ENCODE measurements around the gene CXXC4. TPM values are rescaled to one million over a fixed set of nuclear protein-coding genes. Genes with fewer than 3 reads are reported as not detected.
A peak's percentile ranks its signal among the peaks of the same experiment; 100 is the strongest.

The CXXC4 gene
- total RNA-seq, 1 experiment from 2014 or later, result not detected

GRCh38 chr4:104494185-104494584 lies 509 bp downstream of the CXXC4 start:
- H3K9me3 ChIP-seq (ENCODE audit: low read length), result no peaks in the 10 kb centered on the region
- no peaks in the 10 kb centered on the region; the same call in 1 of the 2 replicates for H3K4me1 ChIP-seq (ENCODE audit: insufficient read depth, low read length)
- H3K4me2 ChIP-seq (ENCODE audit: low read length), result peak overlapping the region; percentile 97
- H4K20me1 ChIP-seq (ENCODE audit: low read length), result no peaks in the 10 kb centered on the region
- no peak overlapping the region for H2AFZ ChIP-seq (ENCODE audit: low read length)
- no peaks in the 10 kb centered on the region for H3K9me2 ChIP-seq (replicated peaks; ENCODE audit: low read length)
- DNase-seq (no peak), ATAC-seq (no peak)
- no TSS peak for BruUV-seq (replicated peaks)
- H3K9ac ChIP-seq (ENCODE audit: low read length), result no peak overlapping the region
- no peaks in the 10 kb centered on the region for H3K79me2 ChIP-seq (ENCODE audit: low read length)
- TF ChIP-seq EZH2 (IDR thresholded peaks at IDR 0.05; ENCODE audit: low read length, unreplicated experiment) (no peak), EZH2phosphoT487 (IDR thresholded peaks at IDR 0.05; ENCODE audit: borderline replicate concordance, low read length) (no peak)
- H3K36me3 ChIP-seq (ENCODE audit: low read depth, low read length), result no peaks in the 10 kb centered on the region
- peak overlapping the region; percentile 48; the same call in 1 of the 2 replicates for H3K4me3 ChIP-seq (ENCODE audit: low read length)
- H3F3A ChIP-seq (ENCODE audit: low read length, unreplicated experiment), result no peaks in the 10 kb centered on the region
- POLR2A ChIA-PET (ENCODE audit: unreplicated experiment), result no interaction called here
- CTCF ChIA-PET, result no interaction called here
- intact Hi-C loops (cut with micrococcal nuclease), result no loop called here
- H3K27me3 ChIP-seq (ENCODE audit: low read length), result peaks cover 18% of the 10 kb centered on the region; the same call in 1 of the 2 replicates
- no peak overlapping the region for H3K27ac ChIP-seq (ENCODE audit: low read length)

GRCh38 chr4:104493081-104493831 lies 1.4 kb downstream of the CXXC4 start:
- Histone ChIP-seq H3K4me3 (ENCODE audit: low read length) (no peak overlapping the region), H3K79me2 (ENCODE audit: low read length) (no peaks in the 10 kb centered on the region), H3K27ac (ENCODE audit: low read length) (no peak overlapping the region), H3K9me2 (replicated peaks; ENCODE audit: low read length) (no peaks in the 10 kb centered on the region), H3K36me3 (ENCODE audit: low read depth, low read length) (no peaks in the 10 kb centered on the region), H3F3A (ENCODE audit: low read length, unreplicated experiment) (no peaks in the 10 kb centered on the region), H3K9me3 (ENCODE audit: low read length) (no peaks in the 10 kb centered on the region), H3K4me1 (ENCODE audit: insufficient read depth, low read length) (no peaks in the 10 kb centered on the region; the same call in 1 of the 2 replicates), H3K9ac (ENCODE audit: low read length) (no peak overlapping the region), H2AFZ (ENCODE audit: low read length) (no peak overlapping the region), H3K27me3 (ENCODE audit: low read length) (peaks cover 18% of the 10 kb centered on the region; the same call in 1 of the 2 replicates), H3K4me2 (ENCODE audit: low read length) (no peak overlapping the region), H4K20me1 (ENCODE audit: low read length) (no peaks in the 10 kb centered on the region)
- no TSS peak for BruUV-seq (replicated peaks)
- no peak for DNase-seq
- no peak for ATAC-seq
- TF ChIP-seq EZH2phosphoT487 (IDR thresholded peaks at IDR 0.05; ENCODE audit: borderline replicate concordance, low read length) (no peak), EZH2 (IDR thresholded peaks at IDR 0.05; ENCODE audit: low read length, unreplicated experiment) (no peak), CTCF (conservative IDR thresholded peaks at IDR 0.05; ENCODE audit: low read depth, low read length) (no peak)
- intact Hi-C loops (cut with micrococcal nuclease), result no loop called here
- ChIA-PET CTCF (interaction anchor here (0.5 kb wide), 1 partner anchor 366 kb away, joined by 3 read pairs; no protein-coding TSS in a partner anchor), POLR2A (ENCODE audit: unreplicated experiment) (no interaction called here)

GRCh38 chr4:104492183-104492771 lies 2.4 kb downstream of the CXXC4 start:
- no peak overlapping the region for H3K27ac ChIP-seq (ENCODE audit: low read length)
- no peaks in the 10 kb centered on the region for H3K9me2 ChIP-seq (replicated peaks; ENCODE audit: low read length)
- no peak for TF ChIP-seq EZH2 (IDR thresholded peaks at IDR 0.05; ENCODE audit: low read length, unreplicated experiment)
- no peak for TF ChIP-seq EZH2phosphoT487 (IDR thresholded peaks at IDR 0.05; ENCODE audit: borderline replicate concordance, low read length)
- TF ChIP-seq CTCF (conservative IDR thresholded peaks at IDR 0.05; ENCODE audit: low read depth, low read length), result no peak
- H3K79me2 ChIP-seq (ENCODE audit: low read length), result no peaks in the 10 kb centered on the region
- H3K9me3 ChIP-seq (ENCODE audit: low read length), result no peaks in the 10 kb centered on the region
- no peaks in the 10 kb centered on the region for H3K36me3 ChIP-seq (ENCODE audit: low read depth, low read length)
- no peak overlapping the region for H2AFZ ChIP-seq (ENCODE audit: low read length)
- no peak overlapping the region for H3K9ac ChIP-seq (ENCODE audit: low read length)
- no TSS peak for BruUV-seq (replicated peaks)
- ChIA-PET CTCF (interaction anchor here (0.5 kb wide), 1 partner anchor 367 kb away, joined by 3 read pairs; no protein-coding TSS in a partner anchor), POLR2A (ENCODE audit: unreplicated experiment) (no interaction called here)
- no peak overlapping the region for H3K4me2 ChIP-seq (ENCODE audit: low read length)
- intact Hi-C loops (cut with micrococcal nuclease), result no loop called here
- peaks cover 18% of the 10 kb centered on the region; the same call in 1 of the 2 replicates for H3K27me3 ChIP-seq (ENCODE audit: low read length)
- no peak for DNase-seq
- no peaks in the 10 kb centered on the region; the same call in 1 of the 2 replicates for H3K4me1 ChIP-seq (ENCODE audit: insufficient read depth, low read length)
- H4K20me1 ChIP-seq (ENCODE audit: low read length), result no peaks in the 10 kb centered on the region
- H3K4me3 ChIP-seq (ENCODE audit: low read length), result no peak overlapping the region
- H3F3A ChIP-seq (ENCODE audit: low read length, unreplicated experiment), result no peaks in the 10 kb centered on the region
- no peak for ATAC-seq
